Ovary (tissue), 3 donors: ENCODE data around the gene LBX1.

Experiments
- CTCF ChIP-seq, 3 donors: fragments of 450-650 bp in 2 of 3; fragments of 200-600 bp in 1 of 3; IDR thresholded peaks; one replicate each; pipeline versions ENCODE4 v1.5.1 to v1.8.0; 2016 to 2022; ENCODE audit warnings: antibody characterized with exemption in 3 of 3, mild to moderate bottlenecking in 1 of 3
- POLR2A ChIP-seq: fragments of 450-650 bp; IDR thresholded peaks from one replicate; pipeline ENCODE4 v1.6.1; 2017; ENCODE audit warnings: antibody characterized with exemption, mild to moderate bottlenecking, moderate library complexity
- donor health status: DM: no; HTN: no; CAD: no.

- TF ChIP-seq CTCF (IDR thresholded peaks at IDR 0.05) (no peak), POLR2A (no peak)
Measured at GRCh38 chr10:101267776-101268175, 38.5 kb upstream of the LBX1 start.
